ENCODE data around the gene CRIP1.

Gene CRIP1

DNA sequence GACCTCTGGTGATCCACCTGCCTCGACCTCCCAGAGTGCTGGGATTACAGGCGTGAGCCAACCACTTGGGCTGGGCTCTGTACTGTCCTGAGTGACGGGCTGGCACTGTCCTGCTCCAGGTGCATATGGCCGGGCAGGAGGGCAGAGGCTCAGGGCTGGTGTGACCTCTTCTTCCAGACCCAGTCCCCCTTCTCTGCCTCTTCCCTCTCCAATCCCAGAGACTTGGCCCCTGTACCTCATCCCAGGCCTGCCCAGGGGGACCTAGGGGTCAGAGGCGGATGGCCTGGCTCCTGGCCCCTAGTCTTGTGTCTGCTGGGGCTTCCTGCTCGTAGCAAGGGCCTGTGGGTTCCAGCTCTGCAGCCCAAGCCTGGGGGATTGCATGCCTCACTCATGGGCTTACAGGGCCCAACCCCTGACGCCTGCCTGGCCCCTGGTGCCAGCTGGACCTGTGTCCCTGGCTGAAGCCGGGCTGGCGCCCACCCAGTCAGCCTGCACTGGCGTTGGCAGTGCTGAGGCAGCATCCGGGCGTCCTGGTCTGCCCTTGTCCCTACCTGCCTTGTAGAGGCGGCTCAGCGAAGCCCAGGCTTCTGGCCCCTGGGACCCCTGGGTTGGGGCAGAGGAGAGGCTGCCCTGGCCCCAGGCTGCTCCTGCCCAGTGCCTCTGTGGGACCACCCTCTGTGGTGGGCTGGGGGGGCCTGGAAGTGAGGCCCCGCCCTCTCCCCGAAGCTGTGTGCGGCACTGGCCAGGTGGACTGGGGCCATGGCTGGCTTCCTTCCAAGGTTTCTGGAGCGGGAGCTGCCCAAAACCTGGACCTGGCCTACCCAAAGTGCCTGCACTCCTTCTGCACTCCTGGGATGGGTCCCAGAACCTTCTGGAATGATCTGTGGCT, 8.7 kb downstream of the CRIP1 start:
- no peak for DNase-seq

DNA sequence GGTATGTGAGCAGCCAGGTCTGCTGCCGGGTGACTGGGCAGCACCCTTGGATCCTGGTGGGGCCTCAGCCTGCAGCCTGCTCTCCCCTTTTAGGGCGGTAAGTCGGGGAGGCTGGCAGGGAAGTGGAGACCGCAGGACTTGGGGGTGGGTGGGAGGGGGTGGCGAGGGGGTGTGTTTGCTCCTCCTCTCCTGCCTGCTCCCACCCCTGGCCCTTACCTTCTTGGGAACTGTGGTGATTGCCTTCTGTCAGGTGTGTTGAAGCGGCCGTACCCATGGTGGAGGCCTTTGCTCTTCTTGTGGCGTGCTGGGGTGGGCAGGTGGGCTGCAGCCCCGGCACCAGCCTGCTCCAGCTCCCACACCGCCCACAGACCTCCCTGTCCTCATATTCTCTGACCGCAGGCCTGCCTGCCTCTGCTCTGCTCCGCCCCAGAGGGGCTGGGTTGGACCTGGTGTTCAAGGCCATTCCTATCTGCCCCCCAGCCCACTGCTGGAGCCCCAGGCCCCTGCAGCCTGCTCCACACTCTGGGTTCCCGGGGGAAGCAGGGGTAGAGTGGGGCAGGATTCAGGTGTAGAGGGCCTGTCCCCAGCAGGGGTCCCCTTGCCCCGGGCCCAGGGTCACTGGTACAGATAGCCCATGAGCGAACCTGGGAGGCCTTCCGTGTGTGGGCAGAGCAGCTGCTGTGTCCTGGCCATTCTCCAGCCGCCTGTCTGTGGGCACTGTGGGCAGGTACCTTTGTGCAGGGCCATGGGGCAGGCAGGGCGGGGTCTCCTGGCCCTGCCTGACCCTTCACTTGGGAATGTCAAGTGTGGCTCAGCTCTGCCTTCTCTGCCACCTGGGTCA, 9.5 kb downstream of the CRIP1 start:
- DNase-seq, result no peak

DNA sequence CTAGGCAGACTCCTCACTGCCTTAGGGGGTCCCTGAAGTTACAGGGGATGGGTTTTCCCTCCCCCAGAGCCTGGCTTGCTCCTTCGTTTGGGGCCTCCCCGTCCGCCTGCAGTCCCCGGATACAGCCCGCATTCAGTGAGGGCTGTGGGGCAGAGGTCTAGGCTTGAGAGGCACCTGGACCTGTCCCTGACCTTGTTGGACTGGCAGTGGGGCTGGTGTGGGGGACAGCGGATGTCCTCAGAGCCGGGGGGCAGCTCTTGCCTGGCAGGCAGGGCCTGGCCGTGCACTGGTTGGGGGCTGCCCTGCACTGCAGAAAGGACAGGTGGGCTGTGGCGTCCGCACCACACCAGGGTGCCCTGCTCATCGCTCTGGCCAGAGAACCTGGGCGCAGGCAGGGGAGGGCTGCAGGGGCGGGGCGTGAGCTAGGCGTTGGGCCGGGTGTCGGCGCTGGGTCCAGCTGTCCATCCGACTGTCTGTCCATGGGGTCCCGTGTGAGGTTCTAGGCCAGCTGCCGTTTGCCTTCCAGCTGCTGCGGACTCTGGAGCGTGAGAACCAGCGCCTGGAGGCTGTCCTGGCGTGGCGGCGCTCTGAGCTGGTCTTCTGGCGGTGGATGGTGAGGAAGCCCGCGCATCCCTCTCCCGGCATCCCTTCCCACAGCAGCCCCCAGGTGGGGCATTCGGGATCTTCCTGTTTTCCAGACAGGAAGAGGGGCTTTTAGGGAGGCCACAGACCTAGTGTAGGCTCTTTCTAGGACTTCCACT, 10.3 kb downstream of the CRIP1 start:
- DNase-seq, result no peak

DNA sequence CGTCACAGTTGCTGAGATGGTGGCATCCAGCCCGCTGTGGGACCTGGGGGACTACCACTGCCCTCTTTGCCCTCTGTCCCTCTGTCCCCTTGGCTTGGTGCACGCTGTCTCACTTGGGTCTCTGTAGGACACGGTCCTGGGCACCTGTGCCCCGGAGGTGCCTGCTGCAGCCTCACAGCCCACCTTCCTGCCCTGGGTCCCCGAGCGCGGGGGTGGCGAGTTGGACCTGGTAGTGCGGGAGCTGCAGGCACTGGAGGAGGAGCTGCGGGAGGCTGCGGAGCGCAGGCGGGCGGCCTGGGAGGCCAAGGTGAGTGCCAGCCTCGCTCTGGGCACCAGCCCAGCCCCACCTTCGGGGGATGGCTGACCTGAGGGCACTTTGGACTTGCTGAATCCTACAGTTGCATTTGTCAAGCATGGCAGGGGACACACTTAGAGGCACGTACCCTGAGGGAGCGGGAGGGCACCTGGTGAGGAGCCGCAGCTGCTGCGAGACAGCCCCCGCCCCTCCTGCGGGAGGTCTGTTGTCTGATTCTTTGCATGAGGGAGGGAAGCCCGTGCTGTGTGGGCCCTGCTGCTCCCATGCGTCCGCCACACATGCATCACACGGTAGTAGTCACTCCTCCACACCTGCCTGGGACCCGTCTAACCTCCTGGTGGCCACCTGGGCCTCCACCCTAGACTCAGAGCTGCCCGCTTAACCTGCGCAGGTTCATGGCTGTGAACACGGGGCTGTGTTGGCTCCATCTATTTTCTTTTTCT, 11.2 kb downstream of the CRIP1 start:
- DNase-seq, result no peak

DNA sequence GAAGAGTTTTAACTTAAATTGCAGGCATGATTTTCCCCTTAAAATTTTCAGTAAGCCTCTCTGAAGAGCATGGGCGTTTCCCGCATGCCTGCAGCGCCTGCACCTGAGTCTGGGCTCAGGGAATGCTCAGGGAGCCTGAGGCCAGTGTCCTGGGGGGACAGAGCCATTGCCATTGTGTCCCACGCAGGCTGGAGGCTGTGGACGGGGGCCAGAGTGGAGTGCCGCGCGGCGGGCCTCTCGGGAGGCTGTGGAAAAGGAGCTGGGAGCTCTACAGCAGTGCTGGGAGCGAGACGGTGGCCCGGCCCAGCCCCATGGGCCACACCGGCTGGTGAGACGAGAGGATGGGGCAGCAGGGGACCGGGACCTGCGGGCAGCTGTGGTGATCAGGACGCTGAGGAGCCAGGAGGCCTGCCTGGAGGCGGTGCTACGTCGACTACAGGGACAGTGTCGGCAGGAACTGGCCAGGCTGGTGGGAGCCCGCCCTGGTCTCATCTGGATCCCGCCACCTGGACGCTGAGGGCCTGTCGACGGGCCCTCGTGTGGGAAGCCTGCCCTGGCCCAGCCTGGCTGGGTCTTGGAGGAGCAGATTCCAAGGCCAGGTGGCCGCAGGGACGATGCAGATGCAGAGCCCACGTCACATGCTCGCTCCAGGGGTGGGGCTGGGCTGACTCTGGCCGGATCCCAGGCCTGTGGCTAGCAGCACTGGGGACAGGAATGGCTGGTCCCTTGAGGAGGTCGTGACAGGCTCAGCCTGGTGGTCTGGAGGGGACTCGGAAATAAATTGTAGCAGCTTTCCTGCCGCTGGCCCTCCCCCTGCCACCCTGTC, 12.0 kb downstream of the CRIP1 start:
- DNase-seq, result no peak

DNA sequence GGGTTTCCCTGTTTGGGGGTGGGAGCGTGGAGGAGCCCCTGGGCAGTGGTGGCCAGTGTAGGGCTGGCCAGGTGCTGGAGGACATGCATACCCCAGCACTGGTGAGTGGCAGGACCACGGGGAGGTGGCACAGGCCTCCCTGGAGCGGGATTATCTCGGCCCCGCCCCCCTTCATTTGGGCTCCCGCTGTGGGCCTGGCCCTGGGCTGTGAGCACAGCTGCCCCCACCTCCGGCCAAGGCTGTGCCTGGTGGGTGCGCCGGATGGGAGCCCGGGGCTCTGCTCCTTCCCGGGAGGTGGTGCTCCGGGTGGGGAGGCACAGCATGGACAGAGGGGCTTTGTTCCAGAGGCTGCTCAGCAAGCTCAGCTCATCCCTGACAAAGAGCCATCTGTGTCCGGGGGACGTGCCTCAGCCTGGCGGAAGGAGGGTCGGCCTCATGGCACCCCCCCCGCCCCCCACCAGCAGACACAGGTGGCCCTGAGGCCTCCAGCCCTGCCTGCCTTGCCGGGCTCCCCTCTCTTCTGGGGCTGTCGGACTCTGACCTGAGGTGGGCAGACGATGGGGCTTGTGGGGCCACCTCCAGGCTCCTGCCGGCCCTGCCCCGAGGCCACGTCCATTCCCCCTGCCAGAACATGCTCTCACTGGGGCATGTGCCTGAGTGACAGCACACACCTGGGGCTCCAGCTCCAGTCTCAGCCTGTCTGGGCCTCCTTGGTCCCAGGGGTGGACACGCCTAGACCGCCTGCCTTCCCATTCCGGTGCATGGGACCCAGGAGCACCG, 12.8 kb downstream of the CRIP1 start:
- DNase-seq, result no peak

DNA sequence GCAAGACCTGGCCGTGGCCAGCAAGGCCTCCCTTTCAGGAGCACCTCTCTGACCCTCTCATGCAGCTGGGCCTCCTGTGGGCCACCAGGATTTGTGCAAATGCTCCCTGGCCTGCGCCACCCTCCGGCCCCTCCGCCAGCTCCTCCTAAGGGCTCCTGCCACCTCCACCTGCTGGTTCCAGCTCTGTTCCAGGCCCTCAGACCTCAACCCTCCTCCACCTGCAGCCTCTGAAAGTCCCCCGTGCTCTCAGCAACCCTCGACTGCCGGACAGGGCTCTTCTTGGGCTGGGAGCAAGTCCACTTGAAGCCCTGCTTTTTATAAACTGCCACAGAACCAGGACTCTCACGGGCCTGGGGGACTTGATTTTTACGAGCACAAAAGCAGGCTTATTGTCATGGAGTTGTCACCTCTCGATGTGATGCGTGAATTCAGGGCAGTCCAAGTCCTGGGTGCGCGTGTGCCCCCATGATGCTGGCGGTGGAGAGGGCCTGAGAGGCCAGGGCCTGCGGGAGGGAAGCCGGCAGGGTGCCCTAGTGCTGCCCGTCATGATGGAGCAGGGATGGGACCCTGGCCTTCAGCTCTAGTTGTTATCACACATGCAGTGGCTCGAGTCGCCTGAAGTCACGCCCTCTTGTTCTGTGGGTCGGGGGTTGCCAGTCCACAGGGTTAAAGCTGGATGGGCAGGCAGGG, 13.5 kb downstream of the CRIP1 start:
- no peak for DNase-seq

DNA sequence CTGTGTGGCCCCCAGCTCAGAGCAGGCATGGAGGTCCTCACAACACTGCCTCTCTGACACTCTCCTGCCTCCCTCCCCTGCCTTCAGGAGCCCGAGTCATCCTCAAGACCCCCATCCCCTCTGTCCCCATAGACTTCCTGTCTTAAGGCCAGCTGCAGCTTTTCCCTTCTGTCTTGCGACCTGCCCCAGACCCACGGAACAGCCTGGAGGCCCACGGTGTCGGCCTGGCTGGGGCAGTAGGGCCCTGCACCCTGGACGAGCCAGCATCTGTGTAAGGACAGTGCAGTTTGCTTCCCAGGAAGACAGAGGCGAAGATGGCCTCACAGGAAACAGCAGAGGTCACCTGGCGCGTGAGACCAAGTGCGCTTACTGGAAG, 14.0 kb downstream of the CRIP1 start:
- no peak for DNase-seq

DNA sequence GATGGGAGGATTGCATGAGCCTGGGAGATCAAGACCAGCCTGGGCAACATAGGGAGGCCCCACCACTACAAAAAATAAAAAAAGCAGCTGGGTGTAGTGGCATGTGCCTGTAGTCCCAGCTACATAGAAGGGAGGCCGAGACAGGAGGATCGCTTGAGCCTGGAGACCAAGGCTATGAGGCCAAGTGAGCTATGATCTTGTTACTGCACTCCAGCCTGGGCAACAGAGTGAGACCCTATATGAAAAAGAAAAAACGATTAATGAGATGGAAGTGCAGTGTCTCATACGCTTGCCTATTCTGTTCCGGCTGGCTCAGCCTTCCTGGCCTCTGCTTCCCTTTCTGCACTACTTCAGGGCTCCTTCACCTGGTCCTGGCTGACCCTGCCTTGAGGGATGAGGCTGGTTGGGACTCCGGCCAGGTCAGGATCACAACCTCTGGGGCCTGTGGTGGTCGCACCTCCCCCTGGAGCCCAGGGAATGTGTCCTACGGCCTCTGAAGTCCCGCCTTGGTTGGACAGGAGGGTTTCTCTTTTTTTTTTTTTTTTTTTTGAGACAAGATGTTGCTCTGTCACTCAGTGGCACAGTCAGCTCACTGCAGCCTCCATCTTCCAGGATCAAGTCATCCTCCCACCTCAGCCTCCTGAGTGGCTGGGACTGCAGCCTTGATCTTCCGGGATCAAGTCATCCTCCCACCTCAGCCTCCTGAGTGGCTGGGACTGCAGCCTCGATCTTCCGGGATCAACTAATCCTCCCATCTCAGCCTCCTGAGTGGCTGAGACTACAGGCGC, 15.0 kb downstream of the CRIP1 start:
- no peak for DNase-seq

DNA sequence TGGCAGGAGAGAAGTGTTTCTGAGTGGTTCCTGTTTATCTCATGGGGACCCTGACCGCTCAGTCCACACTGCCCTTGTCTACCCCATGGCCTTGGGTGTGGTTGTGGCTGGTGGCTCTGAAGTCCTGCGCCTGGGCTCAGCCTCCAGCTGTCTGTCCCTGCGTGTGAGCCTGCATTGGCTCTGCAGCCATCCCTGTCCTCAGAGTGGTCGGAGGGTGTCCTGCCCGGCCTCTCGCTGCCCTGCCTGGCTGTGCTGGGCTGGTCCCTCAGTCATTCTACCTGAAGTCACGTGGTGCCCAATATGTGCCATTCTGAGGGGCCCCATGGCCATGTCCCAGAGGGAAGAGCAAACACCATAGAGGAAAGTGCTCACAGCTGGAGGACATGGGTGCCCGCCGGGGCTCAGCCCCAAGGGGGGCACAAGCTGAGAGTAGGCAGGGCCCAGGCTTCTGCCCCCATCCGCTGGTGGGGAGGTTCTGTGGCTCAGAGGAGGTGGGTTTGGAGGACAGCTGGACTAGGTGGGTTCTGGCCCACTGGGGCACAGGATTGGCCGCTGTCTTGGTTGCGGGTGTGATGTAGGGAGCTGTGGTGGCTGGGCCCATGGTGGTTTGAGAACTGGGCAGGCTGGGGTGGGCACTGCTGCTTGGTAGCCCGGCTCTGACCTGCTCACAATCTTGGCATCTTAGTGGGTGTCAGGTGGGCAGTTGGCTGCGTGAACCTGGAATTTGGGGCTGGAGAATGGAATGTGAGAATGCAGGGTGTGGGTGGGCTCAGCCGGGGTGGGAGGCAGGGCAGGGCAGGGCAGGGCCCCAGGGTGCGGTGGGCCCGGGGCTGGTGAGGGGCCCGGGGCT, 16.0 kb downstream of the CRIP1 start:
- no peak for DNase-seq

DNA sequence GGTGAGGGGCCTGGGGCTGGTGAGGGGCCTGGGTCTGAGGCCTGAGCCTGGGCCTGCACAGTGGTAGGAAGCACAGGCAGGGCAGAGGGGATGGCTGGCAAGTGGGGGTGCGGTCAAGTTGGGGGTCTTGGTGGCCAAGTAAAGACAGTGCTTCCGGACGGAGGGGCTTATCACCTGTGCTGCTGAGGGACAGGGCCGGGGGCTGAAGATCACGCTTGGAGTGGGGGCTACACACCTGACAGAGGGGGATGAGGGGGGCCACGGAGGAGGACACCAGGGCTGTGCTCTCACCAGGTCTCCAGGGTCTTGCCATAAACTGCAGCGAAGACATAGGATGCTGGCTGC, 16.6 kb downstream of the CRIP1 start:
- DNase-seq, result no peak

DNA sequence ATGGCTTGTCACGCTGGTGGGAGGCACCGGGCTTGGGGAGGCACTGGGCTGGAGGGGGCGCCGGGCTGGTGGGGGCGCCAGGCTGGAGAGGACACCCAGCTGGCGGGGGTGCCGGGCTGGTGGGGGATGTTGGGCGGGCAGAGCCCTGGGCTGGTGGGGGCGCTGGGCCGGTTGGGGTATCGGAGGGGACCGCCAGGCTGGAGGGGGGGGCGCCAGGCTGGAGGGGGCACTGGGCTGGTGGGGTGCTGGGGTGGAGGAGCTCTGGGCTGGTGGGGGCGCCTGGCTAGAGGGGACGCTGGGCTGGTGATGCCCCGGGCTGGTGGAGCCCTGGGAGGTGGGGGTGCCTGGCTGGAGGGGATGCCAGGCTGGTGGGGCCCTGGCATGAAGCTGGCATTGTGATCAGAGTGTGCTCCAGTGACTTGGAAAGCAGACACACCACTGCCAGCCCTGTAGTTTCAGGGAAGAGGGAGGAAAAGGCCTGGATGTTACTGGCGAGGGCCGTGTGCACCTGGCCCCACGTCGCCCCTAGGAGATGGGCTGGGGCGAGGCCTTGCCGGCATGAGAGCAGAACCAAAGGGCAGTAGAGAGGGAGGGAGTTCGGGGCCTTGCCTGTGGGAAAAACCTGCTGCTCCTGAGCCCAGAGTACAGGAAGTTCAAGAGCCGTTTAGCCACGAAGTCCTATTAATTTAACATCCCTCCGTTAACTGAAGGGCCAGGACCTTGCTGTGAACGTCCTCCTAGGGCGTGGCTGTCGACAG, 17.4 kb downstream of the CRIP1 start:
- DNase-seq, result no peak

DNA sequence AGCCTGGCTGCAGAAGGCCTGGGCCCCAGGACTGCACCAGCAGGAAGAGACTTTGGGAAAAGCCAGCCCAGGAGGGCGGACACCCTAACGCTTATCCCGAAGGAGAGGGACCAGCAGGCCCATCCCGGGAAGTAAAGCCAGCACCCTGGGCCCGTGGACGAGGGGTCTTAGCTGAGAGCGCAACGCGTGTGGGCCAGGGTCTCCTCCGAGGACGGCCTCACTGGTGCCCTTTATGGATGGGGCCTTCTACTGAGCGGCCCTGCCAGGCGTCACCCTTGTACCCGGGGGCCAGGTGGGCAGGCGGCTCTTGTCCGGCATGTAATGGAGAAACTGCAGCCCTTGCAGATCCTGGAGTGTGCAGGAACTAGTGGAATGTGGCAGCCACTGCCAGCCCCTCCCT, 18.4 kb downstream of the CRIP1 start:
- DNase-seq, result no peak

DNA sequence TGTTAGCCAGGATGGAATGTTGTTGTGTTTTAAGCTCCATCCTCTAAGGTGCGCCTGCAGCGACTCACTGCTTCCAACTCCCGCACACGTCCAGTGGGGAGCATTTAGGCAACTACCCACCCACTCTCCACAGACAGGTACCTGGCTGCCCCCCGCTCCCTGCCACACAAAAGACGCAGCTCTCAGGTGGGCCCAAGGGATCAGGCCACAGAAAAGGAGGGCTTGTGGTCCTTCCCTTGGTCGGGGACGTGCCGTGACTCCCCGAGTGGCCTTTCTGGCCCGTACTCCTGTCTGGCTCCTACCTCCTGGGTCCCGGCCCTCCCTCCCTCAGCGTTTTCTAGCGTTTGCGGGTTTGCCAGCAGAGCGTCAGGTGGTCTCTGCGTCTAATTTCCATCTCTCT, 20.6 kb downstream of the CRIP1 start:
- DNase-seq, result no peak

DNA sequence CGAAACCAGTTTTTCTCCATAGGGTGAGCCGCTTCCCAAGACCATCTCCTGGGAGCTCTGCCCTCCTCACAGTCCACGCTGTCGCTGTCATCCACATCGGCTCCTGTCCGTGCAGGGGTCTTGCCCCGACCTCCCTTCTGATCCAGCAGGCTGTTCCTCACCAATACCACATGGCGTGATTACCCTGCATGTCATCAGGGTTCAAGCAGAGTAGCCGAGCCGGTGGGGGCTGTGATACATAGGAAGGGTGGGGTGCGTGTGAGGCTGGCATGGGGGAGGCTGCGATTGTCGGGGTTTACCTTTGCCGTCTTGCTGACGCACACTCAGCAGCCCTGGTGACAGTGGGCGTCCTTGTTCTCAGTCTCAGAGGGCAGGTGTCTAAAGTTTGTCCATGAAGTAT, 21.4 kb downstream of the CRIP1 start:
- no peak for DNase-seq

DNA sequence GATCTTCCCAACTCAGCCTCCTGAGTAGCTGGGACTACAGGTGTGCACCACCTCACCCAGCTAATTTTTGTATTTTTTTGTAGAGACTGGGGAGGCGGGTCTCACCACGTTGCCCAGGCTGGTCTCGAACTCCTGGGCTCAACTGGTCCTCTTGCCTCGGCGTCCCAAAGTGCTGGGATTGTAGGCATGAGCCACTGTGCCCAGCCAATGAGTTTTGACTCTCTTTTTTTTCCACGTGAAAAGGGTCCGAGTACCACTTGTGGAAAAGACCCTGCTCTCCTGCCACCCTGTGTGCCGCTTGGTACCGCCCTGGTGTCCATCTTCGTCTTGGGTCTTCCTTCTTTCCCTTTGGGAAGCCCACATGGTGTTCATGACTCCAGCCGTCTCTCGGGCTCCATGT, 21.9 kb downstream of the CRIP1 start:
- DNase-seq, result no peak

DNA sequence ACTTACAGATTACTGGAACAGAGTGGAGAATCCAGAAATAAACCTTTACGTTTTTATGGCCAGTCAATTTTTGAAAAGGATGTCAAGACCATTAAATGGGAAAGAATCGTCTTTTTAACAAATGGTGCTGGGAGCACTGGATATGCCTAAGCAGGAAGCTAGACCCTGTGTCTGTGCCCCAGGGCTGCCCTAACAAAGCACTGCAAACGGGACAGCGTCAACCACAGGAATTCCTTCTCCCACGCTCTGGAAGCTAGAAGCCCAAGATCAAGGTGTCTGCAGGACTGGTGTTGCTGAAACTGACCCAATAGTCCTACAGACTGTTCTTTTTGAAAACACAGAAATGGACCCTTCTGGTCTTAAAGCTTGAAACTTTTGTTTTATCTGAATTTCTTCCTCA, 30.4 kb downstream of the CRIP1 start:
- DNase-seq, result no peak
